RWPE1 (cell line): ENCODE data around the gene CHCHD1.
A peak's percentile ranks its signal among the peaks of the same experiment; 100 is the strongest.
"Not testable (repeated sequence)": the region's sequence is repeated elsewhere in the genome, so short reads cannot be mapped to it uniquely, and the experiment has no call there.

Experiments
- CTCF ChIA-PET: fragments of 350-600 bp; sonication (Branson Sonifier 250); formaldehyde crosslinking; extraction: SDS; loops from one replicate; lab custom pipeline; 2021; lab: Yijun Ruan, JAX
- POLR2A ChIA-PET: fragments of 400-600 bp; formaldehyde crosslinking; extraction: SDS; loops from one replicate; lab custom pipeline; 2020; ENCODE audit warnings: antibody characterized with exemption; ENCODE audit not compliant: low non-redundant PET; lab: Yijun Ruan, JAX
- DNase-seq: peaks from one replicate; pipeline ENCODE4 v3.0.0; 2012; ENCODE audit warnings: low spot score
- H3K27ac ChIP-seq: fragments of 450-650 bp; 2 replicates; pipeline ENCODE4 v1.5.1; 2017
- TF ChIP-seq, protein P1 (sequence below): fragments of 450-650 bp; conservative IDR thresholded peaks from 2 replicates; pipeline ENCODE4 v1.5.1; 2017; ENCODE audit warnings: low read depth, mild to moderate bottlenecking

CHCHD1 gene

DNA sequence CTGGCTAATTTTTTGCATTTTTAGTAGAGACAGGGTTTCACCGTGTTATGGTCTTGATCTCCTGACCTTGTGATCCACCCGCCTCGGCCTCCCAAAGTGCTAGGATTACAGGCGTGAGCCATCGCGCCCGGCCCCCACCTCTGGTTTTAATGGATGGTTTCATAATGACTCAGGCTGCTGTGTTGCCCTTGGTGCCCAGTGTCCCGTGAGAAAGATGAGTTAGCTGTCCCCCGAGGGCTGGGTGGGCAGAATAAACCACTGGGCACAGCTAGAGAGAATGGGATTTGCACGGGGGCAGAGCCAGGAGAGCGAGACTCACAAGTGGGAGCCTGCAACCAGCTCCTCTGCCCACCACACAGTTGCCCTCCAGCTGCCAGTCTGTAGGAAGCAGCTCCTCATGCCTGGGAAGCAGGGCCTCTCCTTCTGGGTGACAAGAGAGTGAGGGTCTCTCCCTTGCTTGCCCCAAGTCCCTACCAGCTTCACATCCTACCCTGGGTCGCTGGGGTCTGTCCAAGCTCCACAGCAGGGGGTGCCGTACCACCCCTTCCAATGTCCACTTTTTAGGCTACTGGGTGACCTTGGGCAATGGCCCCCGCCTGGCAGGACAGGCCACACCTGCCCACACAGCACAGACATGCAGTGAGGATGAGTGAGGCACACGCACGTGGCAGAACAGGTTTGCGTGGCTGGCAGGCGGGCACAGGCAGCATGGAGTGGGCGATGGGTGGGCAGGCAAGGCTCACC lies 45.7 kb downstream of the CHCHD1 start:
- DNase-seq, result peak; percentile 91
- H3K27ac ChIP-seq, result peak overlapping the region; percentile 81
- POLR2A ChIA-PET, result no interaction called here
- CTCF ChIA-PET, result interaction anchor here (1.0 to 1.6 kb wide), 4 partner anchors 12 to 52 kb away, joined by 3 to 6 read pairs (median 4); no protein-coding TSS in a partner anchor
- TF ChIP-seq, protein P1, sequence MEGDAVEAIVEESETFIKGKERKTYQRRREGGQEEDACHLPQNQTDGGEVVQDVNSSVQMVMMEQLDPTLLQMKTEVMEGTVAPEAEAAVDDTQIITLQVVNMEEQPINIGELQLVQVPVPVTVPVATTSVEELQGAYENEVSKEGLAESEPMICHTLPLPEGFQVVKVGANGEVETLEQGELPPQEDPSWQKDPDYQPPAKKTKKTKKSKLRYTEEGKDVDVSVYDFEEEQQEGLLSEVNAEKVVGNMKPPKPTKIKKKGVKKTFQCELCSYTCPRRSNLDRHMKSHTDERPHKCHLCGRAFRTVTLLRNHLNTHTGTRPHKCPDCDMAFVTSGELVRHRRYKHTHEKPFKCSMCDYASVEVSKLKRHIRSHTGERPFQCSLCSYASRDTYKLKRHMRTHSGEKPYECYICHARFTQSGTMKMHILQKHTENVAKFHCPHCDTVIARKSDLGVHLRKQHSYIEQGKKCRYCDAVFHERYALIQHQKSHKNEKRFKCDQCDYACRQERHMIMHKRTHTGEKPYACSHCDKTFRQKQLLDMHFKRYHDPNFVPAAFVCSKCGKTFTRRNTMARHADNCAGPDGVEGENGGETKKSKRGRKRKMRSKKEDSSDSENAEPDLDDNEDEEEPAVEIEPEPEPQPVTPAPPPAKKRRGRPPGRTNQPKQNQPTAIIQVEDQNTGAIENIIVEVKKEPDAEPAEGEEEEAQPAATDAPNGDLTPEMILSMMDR, result no peak

DNA sequence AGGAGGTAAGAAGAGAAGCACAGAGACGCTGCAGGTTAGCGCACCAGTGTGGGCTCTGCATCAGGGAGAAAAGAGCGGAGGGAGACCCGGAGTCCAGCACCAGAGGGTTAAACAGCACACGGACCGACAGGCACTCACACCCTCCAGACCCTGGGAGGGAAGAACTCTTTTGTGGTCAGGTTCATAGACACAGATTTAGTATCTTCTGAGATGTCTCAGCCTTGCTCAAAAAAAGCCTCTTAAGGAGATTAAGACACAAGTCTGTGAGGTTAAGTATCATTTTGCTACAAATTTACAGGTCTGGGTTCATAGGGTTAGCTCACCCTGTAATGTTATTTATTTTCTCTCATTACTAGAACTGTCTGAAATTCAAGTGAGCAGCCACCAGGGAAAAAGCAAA lies 46.3 kb downstream of the CHCHD1 start:
- ChIA-PET CTCF (interaction anchor here (0.5 to 1.6 kb wide), 3 partner anchors 13 to 380 kb away, joined by 3 to 5 read pairs (median 5); no protein-coding TSS in a partner anchor), POLR2A (no interaction called here)
- DNase-seq, result no peak
- TF ChIP-seq, protein P1, result no peak
- peak overlapping the region; percentile 81 for H3K27ac ChIP-seq

GRCh38 chr10:73829090-73829489 lies 47.2 kb downstream of the CHCHD1 start:
- DNase-seq, POLR2A ChIA-PET, H3K27ac ChIP-seq: not testable (repeated sequence)
- CTCF ChIA-PET, result interaction anchor here (1.6 kb wide), 1 partner anchor 14 kb away, joined by 5 read pairs; no protein-coding TSS in a partner anchor
